GM08714 (cell line): ENCODE measurements around the gene HTD2.
"Not testable (repeated sequence)": the region's sequence is repeated elsewhere in the genome, so short reads cannot be mapped to it uniquely, and the experiment has no call there.

ENCODE experiments used
- H3K4me3 ChIP-seq: fragments of 200-500 bp; sonication (Bioruptor generic); 2 replicates; pipeline ENCODE4 v1.5.1; 2014; ENCODE audit warnings: mild to moderate bottlenecking, low read length, inconsistent platforms
- ZNF274 ChIP-seq: IDR thresholded peaks from 2 replicates; pipeline ENCODE4 v1.6.1; 2012; ENCODE audit warnings: mild to moderate bottlenecking, low read depth, low read length

The HTD2 gene

DNA sequence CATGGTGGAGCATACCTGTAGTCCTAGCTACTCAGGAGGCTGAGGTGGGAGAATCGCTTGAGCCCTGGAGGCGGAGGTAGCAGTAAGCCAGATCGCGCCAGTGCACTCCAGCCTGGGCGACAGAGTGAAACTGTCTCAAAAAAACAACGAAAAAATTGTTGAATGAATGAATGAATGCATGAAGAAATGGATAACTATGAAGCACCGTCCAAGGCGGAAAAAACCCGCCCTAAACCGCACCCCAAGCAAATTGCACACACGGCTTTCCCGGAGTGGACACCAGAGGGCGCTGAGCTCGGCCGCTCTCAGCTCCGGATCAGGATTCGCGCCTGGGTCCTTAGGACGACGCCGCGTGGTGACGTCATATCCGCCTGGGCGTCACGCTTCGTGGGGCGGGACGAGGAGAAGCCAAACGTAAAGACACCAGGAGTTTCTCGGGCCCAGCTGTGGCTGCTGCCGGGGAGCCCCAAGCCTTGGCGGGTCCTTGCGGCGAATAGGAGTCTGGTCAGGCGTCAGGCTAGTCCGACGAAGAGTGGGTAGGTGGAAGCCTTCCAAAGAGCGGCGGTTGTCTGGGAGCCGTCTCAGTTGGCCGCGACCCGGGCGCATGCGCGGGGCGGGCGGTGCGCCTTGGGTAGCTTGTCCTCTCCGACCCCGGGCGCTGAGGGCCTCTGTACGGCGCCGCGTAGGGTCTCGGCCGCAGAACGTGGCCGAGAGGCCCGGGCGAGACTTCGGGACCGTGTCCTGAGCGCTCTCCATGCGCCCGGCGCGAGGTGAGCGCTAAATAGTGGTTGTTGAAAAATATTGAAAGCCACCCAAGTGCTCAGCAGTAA is at the start of gene HTD2, which contains the start of gene RPP14:
TSS of gene HTD2 (plus strand) at position 639 of the 830 bp plus-strand sequence. CDS start 11,094 bp downstream, outside the sequence.
TSS of gene RPP14 (plus strand) at position 364 of the 830 bp plus-strand sequence. CDS start 4,085 bp downstream, outside the sequence.
- no peak for TF ChIP-seq ZNF274
- H3K4me3 ChIP-seq: peak within 1 kb of the TSS; percentile 83

DNA sequence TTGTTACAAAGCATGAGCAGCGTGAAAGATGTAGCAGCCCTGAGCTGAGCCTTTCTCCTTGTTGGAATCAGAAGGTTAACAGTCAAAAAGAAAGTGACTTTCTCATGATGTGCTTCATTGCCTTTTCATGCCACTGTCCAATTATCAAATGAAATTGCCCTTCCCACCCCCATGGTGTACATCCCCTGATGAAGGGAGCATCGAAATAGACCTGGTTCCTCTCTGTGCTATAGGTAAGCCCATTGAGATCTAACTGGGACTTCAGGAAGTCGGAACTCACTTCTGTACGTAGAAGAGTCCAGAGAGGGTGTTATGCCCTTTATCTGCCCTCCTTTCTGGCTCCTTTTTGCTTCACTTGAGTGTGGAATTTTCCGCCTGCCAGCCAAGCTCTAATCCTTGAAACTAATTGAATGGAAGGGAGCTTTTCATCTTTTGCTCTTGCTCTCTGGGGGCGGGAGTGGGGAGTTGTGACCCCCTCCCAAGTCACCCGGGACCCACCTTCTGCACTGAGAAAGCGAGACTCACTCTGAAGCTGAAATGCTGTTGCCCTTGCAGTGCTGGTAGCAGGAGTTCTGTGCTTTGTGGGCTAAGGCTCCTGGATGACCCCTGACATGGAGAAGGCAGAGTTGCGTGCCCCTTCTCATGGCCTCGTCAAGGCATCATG is 47.8 kb upstream of the HTD2 start:
- TF ChIP-seq ZNF274: no peak

DNA sequence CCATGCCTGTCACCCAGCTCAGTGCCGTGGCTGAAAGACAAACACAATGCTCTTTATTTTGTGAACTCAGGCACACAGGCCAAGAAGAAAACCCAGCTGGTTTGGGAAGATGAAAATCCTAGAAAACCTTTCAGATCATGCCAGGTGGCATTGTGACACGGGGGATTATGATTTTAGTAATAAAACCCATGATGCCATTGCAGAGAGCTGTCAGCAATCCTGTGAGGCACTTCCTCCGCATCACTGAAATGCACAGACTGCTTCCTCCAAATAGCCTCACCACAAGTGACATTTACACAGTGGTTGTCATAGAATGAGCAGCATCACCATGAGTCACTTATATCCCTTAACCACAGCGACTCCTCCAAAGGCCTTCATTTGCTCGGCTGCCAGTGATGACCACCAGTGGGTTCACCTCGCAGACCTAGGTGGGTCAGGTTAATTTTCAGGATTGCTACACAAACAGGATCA is 46.0 kb upstream of the HTD2 start:
- TF ChIP-seq ZNF274: no peak
- H3K4me3 ChIP-seq: no peak overlapping the region

More for the DNA sequence above, 47.8 kb upstream of the HTD2 start:
- no peak overlapping the region for H3K4me3 ChIP-seq

DNA sequence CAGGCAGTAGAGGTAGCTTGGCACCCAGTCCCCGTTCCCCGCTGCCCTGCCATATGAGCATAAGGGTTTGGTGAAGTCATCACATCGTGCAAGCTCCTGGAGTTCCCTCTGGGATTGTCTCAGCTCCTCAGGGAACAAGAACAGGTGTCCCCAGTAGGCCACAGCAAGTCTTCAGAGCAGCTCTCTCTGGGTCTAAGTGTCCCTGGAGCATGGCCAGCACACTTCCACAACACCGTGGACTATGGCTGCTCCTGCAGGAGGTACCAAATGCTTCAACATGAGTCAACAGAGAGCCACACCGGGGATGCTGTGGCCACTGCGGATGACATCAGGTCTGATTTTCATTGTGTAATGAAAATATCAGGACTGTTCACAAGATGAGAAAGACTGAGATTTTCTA is 45.6 kb upstream of the HTD2 start:
- no peak overlapping the region for H3K4me3 ChIP-seq
- no peak for TF ChIP-seq ZNF274

DNA sequence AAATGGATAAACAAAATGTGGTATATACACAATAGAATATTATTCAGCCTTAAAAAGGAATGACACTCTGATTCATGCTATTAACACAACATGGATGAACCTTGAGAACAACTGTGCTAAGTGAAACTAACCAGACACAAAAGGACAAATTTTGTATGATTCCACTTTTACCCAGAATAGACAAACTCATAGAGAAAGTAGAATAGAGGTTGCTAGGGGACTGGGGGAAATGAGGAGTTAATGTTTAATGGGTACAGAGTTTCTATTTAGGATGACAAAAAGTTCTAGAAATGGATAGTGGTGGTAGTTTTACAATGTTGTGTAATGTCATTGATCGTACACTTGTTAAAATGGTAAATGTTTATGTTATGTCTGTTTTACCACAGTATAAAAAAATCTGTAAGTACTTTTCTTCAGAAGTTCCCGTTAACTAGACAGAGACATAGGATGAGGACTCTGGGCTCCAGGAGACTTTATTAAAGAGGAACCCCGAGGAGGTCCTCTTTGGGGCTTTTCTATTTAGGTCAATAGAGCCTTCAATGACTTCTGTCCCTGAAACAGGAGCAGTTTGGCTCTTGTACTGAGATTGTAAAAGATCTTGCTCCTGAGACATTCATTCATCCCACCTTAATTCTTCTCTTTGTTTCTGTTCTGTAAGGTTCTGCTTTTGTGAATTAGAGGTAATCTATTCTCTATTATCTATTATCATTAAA is 44.2 kb upstream of the HTD2 start:
- TF ChIP-seq ZNF274: no peak
- H3K4me3 ChIP-seq: no peak overlapping the region

DNA sequence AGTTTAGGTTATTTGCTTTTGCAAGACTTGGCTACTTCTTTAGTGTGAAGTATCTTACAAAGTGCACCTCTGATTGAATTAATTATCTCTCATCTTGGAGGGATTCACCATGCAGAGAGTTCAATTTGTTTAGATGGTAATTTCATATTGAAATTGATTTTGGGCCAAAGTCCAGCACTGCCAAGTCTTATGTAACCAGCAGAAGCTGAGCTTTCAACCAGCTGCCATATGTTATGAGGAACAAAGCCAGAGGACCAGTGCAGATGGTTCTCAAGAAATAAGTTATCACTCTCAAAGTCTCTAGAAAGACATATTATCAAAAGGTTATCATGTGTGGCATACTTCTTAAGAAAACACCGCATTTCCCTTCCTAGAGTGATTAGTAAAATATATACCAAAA is 39.7 kb upstream of the HTD2 start:
- TF ChIP-seq ZNF274: no peak
- H3K4me3 ChIP-seq: no peak overlapping the region

DNA sequence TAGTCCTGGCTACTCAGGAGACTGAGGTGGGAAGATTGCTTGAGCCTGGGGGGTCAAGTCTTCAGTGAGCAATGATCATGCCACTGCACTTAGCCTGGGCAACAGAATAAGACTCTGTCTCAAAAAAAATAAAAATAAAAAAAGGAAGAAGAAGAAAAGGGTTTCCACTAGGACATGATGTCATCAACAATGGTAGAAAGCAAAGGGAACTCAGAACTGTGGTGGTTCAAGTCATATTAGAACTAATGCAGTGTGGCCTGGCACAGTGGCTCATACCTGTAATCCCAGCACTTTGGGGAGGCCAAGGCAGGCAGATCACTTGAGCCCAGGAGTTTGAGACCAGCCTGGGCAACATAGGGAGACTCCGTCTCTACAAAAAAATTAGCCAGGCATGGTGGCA is 38.8 kb upstream of the HTD2 start:
- not testable (repeated sequence) for H3K4me3 ChIP-seq

DNA sequence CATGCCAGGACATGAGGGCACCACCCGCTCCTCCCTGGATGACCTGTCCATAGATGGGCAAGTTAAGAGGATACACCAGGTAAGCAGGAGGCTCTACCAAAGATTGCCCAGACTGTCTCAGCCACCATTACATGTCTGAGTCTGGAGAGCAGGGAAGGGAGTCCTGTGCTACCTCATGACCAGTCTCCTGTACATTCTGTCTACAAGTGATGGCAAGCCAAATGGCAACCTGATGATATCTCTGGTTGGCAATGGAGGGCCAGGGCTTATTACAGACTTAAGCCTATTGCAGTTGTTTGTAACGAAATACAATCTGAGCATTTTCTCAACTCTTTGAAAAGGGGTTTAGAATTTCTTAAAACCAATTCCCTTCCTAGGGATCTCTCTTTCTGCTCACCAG is 37.0 kb upstream of the HTD2 start:
- TF ChIP-seq ZNF274: no peak
- no peak overlapping the region for H3K4me3 ChIP-seq

DNA sequence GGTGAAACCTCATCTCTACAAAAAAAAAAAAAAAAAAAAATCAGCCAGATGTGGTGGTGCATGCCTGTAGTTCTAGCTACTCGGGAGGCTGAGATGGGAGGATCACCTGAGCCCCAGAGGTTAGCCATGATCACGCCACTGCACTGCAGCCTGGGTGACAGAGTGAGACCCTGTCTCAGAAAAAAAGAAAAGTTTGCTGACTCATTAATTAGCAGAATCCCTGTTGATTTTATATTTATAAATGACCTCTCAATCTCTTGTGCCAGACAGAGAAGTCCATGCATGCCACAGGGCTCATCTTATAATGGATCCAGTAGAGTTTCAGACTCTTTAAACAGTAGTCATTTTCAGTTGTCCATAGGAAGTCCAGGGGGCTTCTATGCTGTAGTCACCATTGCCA is 35.8 kb upstream of the HTD2 start:
- no peak for TF ChIP-seq ZNF274
- no peak overlapping the region for H3K4me3 ChIP-seq

DNA sequence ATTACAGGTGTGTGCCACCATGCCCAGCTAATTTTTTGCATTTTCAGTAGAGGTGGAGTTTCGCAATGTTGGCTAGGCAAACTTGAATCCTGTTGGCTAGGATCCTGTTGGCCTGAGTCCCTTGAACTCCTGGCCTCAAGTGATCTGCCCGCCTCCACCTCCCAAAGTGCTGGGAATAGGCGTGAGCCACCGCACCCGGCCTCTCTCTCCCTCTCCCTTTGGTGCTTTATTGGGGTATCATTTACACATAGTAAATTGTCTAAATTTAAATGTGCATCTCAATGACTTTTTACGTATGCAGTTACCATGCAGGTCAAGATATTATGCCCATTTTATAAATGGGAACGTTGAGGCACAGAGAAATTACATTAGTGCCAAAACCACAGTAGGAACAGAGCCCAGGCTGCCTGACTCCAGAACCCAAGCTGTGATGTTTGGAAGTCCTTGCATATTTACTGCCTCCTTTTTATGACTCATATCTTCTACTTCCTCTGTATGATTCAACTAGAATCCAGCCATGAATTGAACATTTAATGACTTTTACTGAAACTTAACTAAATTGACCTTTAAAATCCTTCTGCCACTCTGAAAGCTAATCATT is 34.3 kb upstream of the HTD2 start:
- H3K4me3 ChIP-seq: no peak overlapping the region
- TF ChIP-seq ZNF274: no peak

DNA sequence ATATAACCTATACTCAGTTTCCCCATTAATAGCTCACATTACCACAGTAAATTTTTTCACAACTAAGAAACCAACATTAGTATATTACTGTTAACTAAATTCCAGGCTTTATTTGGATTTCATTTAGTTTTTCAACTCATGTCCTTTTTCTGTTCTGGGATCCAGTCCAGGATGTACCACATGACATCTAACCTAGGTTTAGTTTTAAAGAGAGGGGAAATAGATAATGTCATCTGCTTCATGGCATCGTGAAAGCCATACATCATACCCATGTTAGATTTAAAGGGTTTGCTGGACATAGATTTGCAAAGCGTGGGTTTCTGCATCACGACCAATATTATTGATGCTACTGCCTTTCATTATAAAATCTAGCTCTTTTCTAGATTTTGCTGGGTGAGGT is 33.4 kb upstream of the HTD2 start:
- H3K4me3 ChIP-seq: no peak overlapping the region
- no peak for TF ChIP-seq ZNF274

DNA sequence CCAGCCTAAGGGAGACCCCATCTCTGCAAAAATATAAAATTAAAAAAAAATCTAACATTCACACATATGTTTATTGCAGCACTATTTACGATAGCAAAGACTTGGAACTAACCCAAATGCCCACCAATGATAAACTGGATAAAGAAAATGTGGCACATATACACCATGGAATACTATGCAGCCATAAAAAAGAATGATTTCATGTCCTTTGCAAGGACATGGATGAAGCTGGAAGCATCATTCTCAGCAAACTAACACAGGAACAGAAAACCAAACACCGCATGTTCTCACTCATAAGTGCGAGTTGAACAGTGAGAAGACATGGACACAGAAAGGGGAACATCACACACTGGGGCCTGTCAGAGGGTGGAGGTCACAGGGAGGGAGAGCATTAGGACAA is 33.0 kb upstream of the HTD2 start:
- not testable (repeated sequence) for H3K4me3 ChIP-seq

DNA sequence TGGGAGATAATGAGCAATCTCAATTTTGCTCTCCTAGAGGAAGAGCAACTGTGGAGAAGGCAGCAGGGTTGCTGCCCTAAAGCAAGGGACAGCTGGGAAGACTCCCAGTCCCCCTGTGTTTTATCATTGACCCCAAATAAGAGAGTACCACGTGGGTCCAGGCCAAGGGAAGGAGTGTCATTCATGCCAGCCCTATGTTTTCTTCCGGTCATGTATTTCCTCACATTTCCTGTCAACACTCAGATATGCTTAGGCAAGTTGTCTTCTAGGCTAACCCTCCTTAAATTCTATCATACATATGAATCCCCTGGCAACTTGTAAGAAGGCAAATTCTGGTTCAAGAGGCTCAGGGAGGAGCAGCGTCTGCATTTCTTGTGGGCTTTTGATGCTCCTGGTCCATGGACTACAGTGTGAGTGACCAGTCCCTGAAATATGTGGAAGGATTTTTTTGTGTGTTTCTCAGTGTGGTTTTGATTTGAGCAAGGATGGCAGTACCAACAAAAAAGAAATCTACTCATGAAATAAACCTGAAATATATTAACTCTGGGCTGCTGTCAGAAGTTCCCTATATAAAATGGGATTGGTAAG is 32.2 kb upstream of the HTD2 start:
- TF ChIP-seq ZNF274: no peak
- H3K4me3 ChIP-seq: no peak overlapping the region

DNA sequence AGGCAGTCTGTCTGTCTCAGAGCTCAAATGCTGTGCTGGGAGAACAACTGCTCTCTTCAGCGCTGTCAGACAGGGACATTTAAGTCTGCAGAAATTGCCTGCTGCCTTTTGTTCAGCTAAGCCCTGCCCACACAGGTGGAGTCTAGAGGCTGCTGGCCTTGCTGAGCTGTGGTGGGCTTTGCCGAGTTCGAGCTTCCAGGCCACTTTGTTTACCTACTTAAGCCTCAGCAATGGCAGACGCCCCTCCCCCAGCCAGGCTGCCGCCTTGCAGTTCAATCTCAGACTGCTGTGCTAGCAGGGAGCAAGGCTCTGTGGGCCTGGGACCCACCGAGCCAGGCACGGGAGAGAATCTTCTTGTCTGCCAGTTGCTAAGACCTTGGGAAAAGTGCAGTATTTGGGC is 25.3 kb upstream of the HTD2 start:
- H3K4me3 ChIP-seq: no peak overlapping the region

More for the DNA sequence above, 25.3 kb upstream of the HTD2 start:
- no peak for TF ChIP-seq ZNF274
